Suprapubic skin (tissue), 4 donors: ENCODE measurements around the gene ASGR1. TPM values are rescaled to one million over a fixed set of nuclear protein-coding genes. Genes with fewer than 3 reads are reported as not detected.

ENCODE experiments used
- DNase-seq, 2 donors: peaks; one replicate each; pipeline ENCODE4 v3.0.0-alpha.2; 2019; ENCODE audit warnings: low spot score in 2 of 2
- H3K27ac ChIP-seq: fragments of 200-600 bp; sonication (generic); one replicate; pipeline ENCODE4 v1.5.1; 2019
- H3K27me3 ChIP-seq: fragments of 200-600 bp; sonication (generic); one replicate; pipeline ENCODE4 v1.5.1; 2019
- H3K36me3 ChIP-seq: fragments of 200-600 bp; sonication (generic); one replicate; pipeline ENCODE4 v1.5.1; 2019
- H3K4me1 ChIP-seq: fragments of 200-600 bp; sonication (generic); one replicate; pipeline ENCODE4 v1.5.1; 2019
- H3K4me3 ChIP-seq: fragments of 200-600 bp; sonication (generic); one replicate; pipeline ENCODE4 v1.5.1; 2019; ENCODE audit warnings: mild to moderate bottlenecking
- H3K9me3 ChIP-seq: fragments of 200-600 bp; sonication (generic); one replicate; pipeline ENCODE4 v1.5.1; 2019
- CTCF ChIP-seq, 2 donors: fragments of 200-600 bp in 1 of 2; fragments of 450-650 bp in 1 of 2; sonication (generic) in 1 of 2; IDR thresholded peaks; one replicate each; pipeline ENCODE4 v1.5.1; 2016 to 2019; ENCODE audit warnings: antibody characterized with exemption in 2 of 2, mild to moderate bottlenecking in 1 of 2, moderate library complexity in 1 of 2
- EP300 ChIP-seq: sonication (generic); formaldehyde crosslinking; IDR thresholded peaks from one replicate; pipeline ENCODE4 v1.6.1; 2017; ENCODE audit warnings: antibody characterized with exemption
- POLR2A ChIP-seq, 2 donors: fragments of 450-650 bp; IDR thresholded peaks; one replicate each; pipeline ENCODE4 v1.6.1; 2017; ENCODE audit warnings: antibody characterized with exemption in 2 of 2, mild to moderate bottlenecking in 2 of 2, moderate library complexity in 2 of 2
- POLR2AphosphoS5 ChIP-seq, 3 donors: sonication (generic); formaldehyde crosslinking; IDR thresholded peaks; one replicate each; pipeline ENCODE4 v1.6.1; 2017; ENCODE audit warnings: antibody characterized with exemption in 3 of 3
- WGBS: methylation state at CpG from one replicate; pipeline ENCODE4 v1.1.5; 2018; 5-methylcytosine and 5-hydroxymethylcytosine counted together
- total RNA-seq, 4 donors: library from RNA; depleted of rRNA; stranded (reverse); fragments of >200 nt; gene quantifications; one replicate each; pipeline ENCODE4 v1.1.0, GENCODE V29; 2016

Gene ASGR1
- total RNA-seq, 4 donors from 2014 or later: 1.3 to 2.3 (median 2.0) TPM

- Histone ChIP-seq H3K27me3 (peaks cover 18% of the 10 kb centered on the region), H3K9me3 (no peaks in the 10 kb centered on the region), H3K36me3 (no peaks in the 10 kb centered on the region), H3K27ac (no peak overlapping the region), H3K4me3 (no peak overlapping the region), H3K4me1 (peaks cover 45% of the 10 kb centered on the region)
- TF ChIP-seq EP300: no peak
- TF ChIP-seq POLR2AphosphoS5 (IDR thresholded peaks at IDR 0.05): no peak
- no peak for TF ChIP-seq CTCF (IDR thresholded peaks at IDR 0.05)
- no peak for DNase-seq
- 79% methylated on average over 7 of the region's 7 CpGs for WGBS
Measured at GRCh38 chr17:7138800-7139381, 40.3 kb downstream of the ASGR1 start.

- TF ChIP-seq CTCF (IDR thresholded peaks at IDR 0.05) (no peak), EP300 (no peak), POLR2A (IDR thresholded peaks at IDR 0.05) (no peak), POLR2AphosphoS5 (IDR thresholded peaks at IDR 0.05) (no peak)
- WGBS: 22% methylated on average over 13 of the region's 13 CpGs
- Histone ChIP-seq H3K4me1 (peaks cover 47% of the 10 kb centered on the region), H3K27ac (no peak overlapping the region), H3K9me3 (no peaks in the 10 kb centered on the region), H3K36me3 (no peaks in the 10 kb centered on the region), H3K4me3 (no peak overlapping the region), H3K27me3 (peaks cover 14% of the 10 kb centered on the region)
- no peak for DNase-seq
Measured at GRCh38 chr17:7137171-7137943, 41.8 kb downstream of the ASGR1 start.

- Histone ChIP-seq H3K27me3 (peaks cover 14% of the 10 kb centered on the region), H3K9me3 (no peaks in the 10 kb centered on the region), H3K4me1 (peaks cover 43% of the 10 kb centered on the region), H3K27ac (no peak overlapping the region), H3K4me3 (no peak overlapping the region), H3K36me3 (no peaks in the 10 kb centered on the region)
- DNase-seq: peak in 1 of 2 donors; percentile 90
- TF ChIP-seq EP300 (no peak), POLR2AphosphoS5 (IDR thresholded peaks at IDR 0.05) (no peak), CTCF (IDR thresholded peaks at IDR 0.05) (peak; percentile 74 to 83), POLR2A (IDR thresholded peaks at IDR 0.05) (no peak)
- WGBS: 31% methylated on average over 9 of the region's 9 CpGs
Measured at GRCh38 chr17:7136266-7136877, 42.8 kb downstream of the ASGR1 start.

- TF ChIP-seq CTCF (IDR thresholded peaks at IDR 0.05): no peak
- TF ChIP-seq POLR2A (IDR thresholded peaks at IDR 0.05): no peak
- TF ChIP-seq EP300: no peak
- no peak for TF ChIP-seq POLR2AphosphoS5 (IDR thresholded peaks at IDR 0.05)
- Histone ChIP-seq H3K36me3 (no peaks in the 10 kb centered on the region), H3K4me3 (no peak overlapping the region), H3K4me1 (peaks cover 26% of the 10 kb centered on the region), H3K27ac (no peak overlapping the region), H3K9me3 (no peaks in the 10 kb centered on the region), H3K27me3 (peaks cover 22% of the 10 kb centered on the region)
- WGBS: 89% methylated on average over 20 of the region's 20 CpGs
- DNase-seq: no peak
Measured at GRCh38 chr17:7133916-7134315, 45.3 kb downstream of the ASGR1 start.

GRCh38 chr17:7133424-7133823 is 45.7 kb downstream of the ASGR1 start:
- H3K9me3 ChIP-seq: no peaks in the 10 kb centered on the region
- TF ChIP-seq POLR2A (IDR thresholded peaks at IDR 0.05): no peak
- no peak for TF ChIP-seq EP300
- TF ChIP-seq CTCF (IDR thresholded peaks at IDR 0.05): peak in 1 of 2 donors; percentile 12
- TF ChIP-seq POLR2AphosphoS5 (IDR thresholded peaks at IDR 0.05): no peak
- H3K36me3 ChIP-seq: no peaks in the 10 kb centered on the region
- H3K27me3 ChIP-seq: peaks cover 22% of the 10 kb centered on the region
- no peak overlapping the region for H3K4me3 ChIP-seq
- peaks cover 26% of the 10 kb centered on the region for H3K4me1 ChIP-seq
- H3K27ac ChIP-seq: no peak overlapping the region
- DNase-seq: no peak
- 51% methylated on average over 17 of the region's 19 CpGs for WGBS
